C4-2B (cell line): ENCODE data around the gene ZNF547.

ENCODE experiments used
- H3K27ac ChIP-seq: fragments of 450-650 bp; 2 replicates; pipeline ENCODE4 v1.5.1; 2017
- CTCF ChIP-seq: fragments of 450-650 bp; conservative IDR thresholded peaks from 2 replicates; pipeline ENCODE4 v1.5.1; 2017; ENCODE audit warnings: mild to moderate bottlenecking
- ZFX ChIP-seq: fragments of 450-650 bp; IDR thresholded peaks from 2 replicates; pipeline ENCODE4 v1.6.1; 2017

The ZNF547 gene

DNA sequence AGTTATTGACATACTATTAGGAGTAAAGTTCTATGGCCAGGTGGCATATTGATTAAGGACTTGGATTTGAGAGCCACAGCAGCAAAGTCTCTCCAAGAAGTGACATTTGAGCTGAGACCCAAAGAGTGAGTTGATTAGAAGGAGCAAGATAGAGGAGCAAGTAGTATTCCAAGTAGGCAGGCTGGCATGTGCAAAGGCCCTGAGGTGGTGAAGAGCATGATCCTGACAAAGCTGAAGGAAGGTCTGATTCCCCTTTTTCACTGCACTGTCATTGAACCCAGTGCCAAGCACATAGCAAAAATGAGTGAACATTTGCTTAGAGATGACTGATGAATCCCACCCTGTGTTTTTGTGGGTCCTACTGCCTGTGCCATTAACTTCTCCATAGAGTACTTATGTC, 38.4 kb upstream of the ZNF547 start:
- no peak overlapping the region for H3K27ac ChIP-seq
- TF ChIP-seq ZFX (no peak), CTCF (no peak)

GRCh38 chr19:57327993-57328392, 35.4 kb upstream of the ZNF547 start:
- no peak for TF ChIP-seq CTCF
- no peak for TF ChIP-seq ZFX
- no peak overlapping the region for H3K27ac ChIP-seq

DNA sequence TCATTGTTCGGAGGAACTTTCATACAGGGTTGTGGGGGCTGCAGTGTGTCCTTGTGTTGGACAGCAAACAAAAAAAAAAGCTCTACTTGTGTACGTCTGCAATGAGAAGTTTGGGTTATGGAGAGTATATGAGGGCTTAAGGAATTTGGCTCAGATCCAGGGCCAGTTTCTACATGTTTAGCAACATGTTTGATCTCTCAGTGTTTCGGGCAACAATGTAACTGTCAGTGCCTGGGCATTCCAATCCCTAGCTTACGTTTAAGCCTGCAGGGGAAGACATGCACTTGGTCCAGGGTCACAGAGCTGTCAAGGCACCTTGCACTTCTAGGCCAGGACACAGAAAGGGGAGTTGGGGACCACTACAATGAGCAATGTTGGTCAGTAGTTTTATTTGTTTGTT, 29.2 kb upstream of the ZNF547 start:
- no peak overlapping the region for H3K27ac ChIP-seq
- TF ChIP-seq ZFX, result no peak

GRCh38 chr19:57338877-57339276, 24.5 kb upstream of the ZNF547 start:
- TF ChIP-seq ZFX (no peak), CTCF (no peak)

DNA sequence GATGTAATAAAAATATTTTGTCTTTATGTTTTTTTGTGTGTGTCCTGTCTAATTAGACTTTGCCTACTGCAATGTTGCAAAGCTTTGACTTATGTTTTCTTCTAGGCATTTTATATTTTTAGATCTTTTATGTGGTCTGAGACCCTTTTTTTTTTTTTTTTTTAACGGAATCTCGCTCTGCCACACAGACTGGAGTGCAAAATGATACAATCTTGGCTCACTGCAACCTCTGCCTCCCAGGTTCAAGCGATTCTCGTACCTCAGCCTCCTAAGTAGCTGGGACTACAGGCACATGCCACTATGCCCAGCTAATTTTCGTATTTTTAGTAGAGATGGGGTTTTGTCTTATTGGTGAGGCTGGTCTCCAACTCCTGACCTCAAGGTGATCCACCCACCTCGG, 20.8 kb upstream of the ZNF547 start:
- TF ChIP-seq ZFX (no peak), CTCF (no peak)
- no peak overlapping the region for H3K27ac ChIP-seq

More at GRCh38 chr19:57338877-57339276, 24.5 kb upstream of the ZNF547 start:
- no peak overlapping the region for H3K27ac ChIP-seq

DNA sequence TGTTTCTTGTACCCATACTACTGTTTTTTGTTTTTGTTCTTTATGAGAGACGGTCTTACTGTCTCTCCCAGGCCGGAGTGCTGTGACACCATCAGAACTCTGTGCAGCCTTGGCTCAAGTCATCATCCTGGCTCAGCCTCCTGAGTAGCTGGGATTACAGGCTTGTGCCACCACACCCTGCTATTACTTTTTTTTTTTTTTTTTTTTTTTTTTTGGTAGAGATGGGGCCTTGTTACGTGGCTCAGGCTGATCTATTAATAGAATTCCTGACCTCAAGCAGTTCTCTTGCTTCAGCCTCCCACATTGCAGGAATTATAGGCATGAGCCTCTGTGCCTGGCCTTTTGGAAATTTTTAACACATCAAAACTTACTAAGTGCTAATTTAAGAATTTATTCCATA, 15.2 kb upstream of the ZNF547 start:
- no peak for TF ChIP-seq CTCF
- TF ChIP-seq ZFX, result no peak
- no peak overlapping the region for H3K27ac ChIP-seq

- TF ChIP-seq CTCF (no peak), ZFX (peak; percentile 43; the same call in 1 of the 2 replicates)
- H3K27ac ChIP-seq, result peak within 1 kb of the TSS; percentile 69
Observed at GRCh38 chr19:57350877-57351805, 12.2 kb upstream of the ZNF547 start, which contains the start of gene ZNF304. Gene ZNF304, plus strand, starts transcription at chr19:57351271. Its CDS starts 394 bp downstream, at chr19:57351665.
